K562 (cell line): ENCODE measurements around the gene TMEM116. TPM values are rescaled to one million over a fixed set of nuclear protein-coding genes. Genes with fewer than 3 reads are reported as not detected.

Source experiments
- ATAC-seq: fragments of 200-7000 bp; cut with Tn5 transposase; 3 replicates; pipeline ENCODE4 v1.9.1; 2020; ENCODE audit warnings: moderate library complexity
- BruUV-seq: library from RNA; stranded (reverse); fragments of 400-500 nt; replicated peaks from 2 replicates; lab custom pipeline; 2021; lab: Mats Ljungman, UMichigan
- CTCF ChIA-PET: fragments of 300-600 bp; formaldehyde crosslinking; extraction: SDS; loops from one replicate; lab custom pipeline; 2021; ENCODE audit warnings: low intra/inter-chr PET ratio; lab: Yijun Ruan, JAX
- POLR2A ChIA-PET: fragments of 300-600, 350-650 bp; sonication (Branson Sonifier 250); formaldehyde crosslinking; extraction: SDS; loops from one replicate; lab custom pipeline; 2021; ENCODE audit warnings: antibody characterized with exemption, inconsistent platforms; lab: Yijun Ruan, JAX
- DNase-seq, 4 experiments: peaks; one replicate each; pipeline versions ENCODE4 v3.0.0 to v3.0.0-alpha.2; 2011 to 2018; ENCODE audit warnings: low spot score in 3 of 4, mixed read lengths in 3 of 4; ENCODE audit errors: extremely low read depth in 1 of 4
- FAIRE-seq: peaks from 2 replicates; lab custom pipeline; 2011; peaks lifted over from hg19 to GRCh38; lab: Jason Lieb, UNC
- H2AFZ ChIP-seq: 2 replicates; pipeline ENCODE4 v1.6.0; 2011; ENCODE audit warnings: low read depth, low read length, control low read depth, inconsistent platforms
- H3K27ac ChIP-seq: fragments of 200-600 bp; 3 replicates; pipeline ENCODE4 v1.8.0; 2011; ENCODE audit warnings: low read depth, mild to moderate bottlenecking, control low read depth, inconsistent platforms, low read length, moderate library complexity, mixed read lengths; ENCODE audit errors: extremely low read depth
- H3K27me3 ChIP-seq, 2 experiments: fragments of 300-600 bp in 1 of 2; 2 replicates in 1 of 2; 3 replicates in 1 of 2; pipeline versions ENCODE4 v1.6.0 to v1.8.0; 2011; ENCODE audit warnings: inconsistent platforms in 2 of 2, low read length in 2 of 2, mild to moderate bottlenecking in 1 of 2, mixed read lengths in 1 of 2, moderate library complexity in 1 of 2; ENCODE audit not compliant: control insufficient read depth in 2 of 2, insufficient read depth in 2 of 2
- H3K36me3 ChIP-seq: fragments of 300-600 bp; 3 replicates; pipeline ENCODE4 v1.8.0; 2011; ENCODE audit warnings: mild to moderate bottlenecking, low read length, inconsistent platforms; ENCODE audit not compliant: control insufficient read depth, insufficient read depth
- H3K4me1 ChIP-seq, 2 experiments: fragments of 200-600 bp in 1 of 2; replicated peaks in 1 of 2; 2 replicates in 1 of 2; 3 replicates in 1 of 2; pipeline versions ENCODE4 v1.5.1 to v1.8.0; 2011; ENCODE audit warnings: inconsistent platforms in 2 of 2, low read length in 2 of 2, mild to moderate bottlenecking in 1 of 2, mixed read lengths in 1 of 2, moderate library complexity in 1 of 2; ENCODE audit not compliant: control insufficient read depth in 2 of 2, insufficient read depth in 2 of 2
- H3K4me2 ChIP-seq: 2 replicates; pipeline ENCODE4 v1.6.1; 2011; ENCODE audit warnings: low read length, control low read depth, inconsistent platforms, mixed read lengths; ENCODE audit not compliant: insufficient read depth
- H3K4me3 ChIP-seq: fragments of 200-600 bp; sonication (generic), shearing (Covaris generic); 2 replicates; pipeline ENCODE4 v1.5.1; 2016; ENCODE audit warnings: control low read depth, inconsistent platforms
- H3K79me2 ChIP-seq: fragments of 200-600 bp; 3 replicates; pipeline ENCODE4 v1.8.0; 2011; ENCODE audit warnings: low read length, inconsistent platforms; ENCODE audit not compliant: control insufficient read depth, insufficient read depth
- H3K9ac ChIP-seq, 2 experiments: 2 replicates each; pipeline versions ENCODE4 v1.6.0 to v1.6.1; 2011; ENCODE audit warnings: low read depth in 2 of 2, low read length in 2 of 2, control low read depth in 1 of 2, inconsistent platforms in 1 of 2, mild to moderate bottlenecking in 1 of 2, mixed read lengths in 1 of 2; ENCODE audit not compliant: insufficient read depth in 1 of 2
- H3K9me1 ChIP-seq: one replicate; pipeline ENCODE4 v1.6.0; 2011; ENCODE audit warnings: inconsistent platforms, mild to moderate bottlenecking, low read length, moderate library complexity; ENCODE audit not compliant: control insufficient read depth, insufficient read depth
- H3K9me3 ChIP-seq: replicated peaks from 2 replicates; pipeline ENCODE4 v1.5.1; 2011; ENCODE audit warnings: low read depth, low read length, inconsistent platforms; ENCODE audit not compliant: control insufficient read depth, insufficient read depth
- H4K20me1 ChIP-seq: replicated peaks from 2 replicates; pipeline ENCODE4 v1.6.1; 2011; ENCODE audit warnings: low read length, inconsistent platforms, mixed read lengths; ENCODE audit not compliant: control insufficient read depth, insufficient read depth
- CGGBP1 ChIP-seq: fragments of 250-450 bp; sonication (Bioruptor Pico); IDR thresholded peaks from 2 replicates; pipeline ENCODE4 v1.9.0; 2021; ENCODE audit warnings: mild to moderate bottlenecking
- EGR1 ChIP-seq: fragments of 450-650 bp; conservative IDR thresholded peaks from 2 replicates; pipeline ENCODE4 v1.6.1; 2017; ENCODE audit warnings: mild to moderate bottlenecking
- FOXK2 ChIP-seq, 2 experiments: fragments of 450-650 bp; IDR thresholded peaks in 1 of 2; conservative IDR thresholded peaks in 1 of 2; 2 replicates each; pipeline ENCODE4 v1.6.1; 2016; ENCODE audit warnings: low read depth in 2 of 2, mild to moderate bottlenecking in 1 of 2
- FOXP4 ChIP-seq: sonication (generic); formaldehyde crosslinking; IDR thresholded peaks from 2 replicates; pipeline ENCODE4 v1.8.0; 2022; ENCODE audit warnings: mild to moderate bottlenecking, missing genetic modification reagents, borderline replicate concordance
- GABPB1 ChIP-seq: sonication (generic); formaldehyde crosslinking; IDR thresholded peaks from 2 replicates; pipeline ENCODE4 v1.8.0; 2022; ENCODE audit warnings: mild to moderate bottlenecking, missing genetic modification reagents
- GABPB2 ChIP-seq: fragments of 250-450 bp; sonication (Bioruptor Pico); conservative IDR thresholded peaks from 2 replicates; pipeline ENCODE4 v1.5.1; 2021; ENCODE audit warnings: mild to moderate bottlenecking
- NR2C2 ChIP-seq, 2 experiments: fragments of 200-800 bp in 1 of 2; sonication (Bioruptor generic) in 1 of 2; sonication (generic) in 1 of 2; formaldehyde crosslinking in 1 of 2; IDR thresholded peaks; 2 replicates each; pipeline versions ENCODE4 v1.6.1 to v1.8.0; 2016 to 2022; ENCODE audit warnings: mild to moderate bottlenecking in 1 of 2, missing compliant biosample characterization in 1 of 2, missing genetic modification characterization in 1 of 2, missing genetic modification reagents in 1 of 2
- RAD21 ChIP-seq, 2 experiments: fragments of 250-450 bp in 1 of 2; fragments of 450-650 bp in 1 of 2; sonication (Bioruptor Pico) in 1 of 2; formaldehyde crosslinking in 1 of 2; IDR thresholded peaks in 1 of 2; conservative IDR thresholded peaks in 1 of 2; 2 replicates each; pipeline versions ENCODE4 v1.4.0 to v1.8.0; 2020 to 2022; ENCODE audit warnings: mild to moderate bottlenecking in 2 of 2, moderate library complexity in 1 of 2
- RBFOX2 ChIP-seq: fragments of 200-400 bp; formaldehyde crosslinking; IDR thresholded peaks from 2 replicates; pipeline ENCODE4 v1.6.1; 2017; ENCODE audit warnings: low read depth, mild to moderate bottlenecking, low read length, moderate library complexity
- TFAP4 ChIP-seq: sonication (generic); formaldehyde crosslinking; IDR thresholded peaks from 2 replicates; pipeline ENCODE4 v1.8.0; 2022; ENCODE audit warnings: missing genetic modification reagents, mild to moderate bottlenecking, moderate library complexity, borderline replicate concordance
- ZBTB11 ChIP-seq, 3 experiments: fragments of 200-800 bp in 1 of 3; fragments of 250-450 bp in 1 of 3; fragments of 450-650 bp in 1 of 3; sonication (Bioruptor Pico) in 1 of 3; sonication (Bioruptor generic) in 1 of 3; formaldehyde crosslinking in 1 of 3; IDR thresholded peaks; 2 replicates each; pipeline versions ENCODE4 v1.6.1 to v1.8.0; 2016 to 2022; ENCODE audit warnings: mild to moderate bottlenecking in 2 of 3, missing genetic modification characterization in 2 of 3, missing compliant biosample characterization in 1 of 3, moderate library complexity in 1 of 3
- ZC3H4 ChIP-seq: sonication (generic); formaldehyde crosslinking; IDR thresholded peaks from 2 replicates; pipeline ENCODE4 v1.9.0; 2021; ENCODE audit warnings: missing genetic modification reagents, borderline replicate concordance
- ZKSCAN1 ChIP-seq: fragments of 150-350 bp; IDR thresholded peaks from 2 replicates; pipeline ENCODE4 v1.6.1; 2016; ENCODE audit warnings: low read depth, low read length
- ZNF347 ChIP-seq: fragments of 450-650 bp; formaldehyde crosslinking; IDR thresholded peaks from 2 replicates; pipeline ENCODE4 v1.4.0; 2020; ENCODE audit warnings: low read depth, mild to moderate bottlenecking, moderate library complexity
- ZNF785 ChIP-seq: fragments of 250-450 bp; sonication (Bioruptor Pico); IDR thresholded peaks from 2 replicates; pipeline ENCODE4 v1.4.0; 2020; ENCODE audit warnings: mild to moderate bottlenecking
- WGBS: fragments of 100-300 bp; shearing (Covaris generic); methylation state at CpG from one replicate; pipeline ENCODE4 v1.1.6; 2016; ENCODE audit warnings: low coverage, mixed read lengths; ENCODE audit not compliant: insufficient coverage; ENCODE audit errors: missing lambda C conversion rate; 5-methylcytosine and 5-hydroxymethylcytosine counted together
- in situ Hi-C: fragments of 300-500 bp; cut with MboI; formaldehyde crosslinking; loops from 4 replicates; pipeline ENCODE4 v1.15.0; 2018; ENCODE audit warnings: inconsistent platforms, mixed read lengths
- intact Hi-C: fragments of 100-400 bp; cut with micrococcal nuclease; formaldehyde crosslinking; loops from 2 replicates; pipeline ENCODE4 v1.14.2; 2022
- polyA plus RNA-seq, 8 experiments: library from polyadenylated mRNA; depleted of rRNA in 4 of 8; stranded (reverse) in 5 of 8; unstranded in 3 of 8; fragments of >200 nt; fragmentation: Nextera tagmentation in 2 of 8; fragmentation: Illumina TruSeq in 1 of 8; extraction: Ambion mirVana in 2 of 8; extraction: Trizol in 1 of 8; gene quantifications; 2 replicates each; pipeline versions ENCODE4 v1.2.1 to v1.2.3, GENCODE V29; 2011 to 2014; ENCODE audit warnings: inconsistent platforms in 1 of 8, missing spikeins in 1 of 8
- total RNA-seq, 7 experiments: library from RNA; depleted of rRNA in 6 of 7; stranded (reverse); fragments of >200 nt in 6 of 7; fragmentation: Illumina TruSeq in 2 of 7; extraction: Trizol in 2 of 7; gene quantifications; 2 replicates each; pipeline versions ENCODE4 v1.2.1 to v1.2.3, GENCODE V29; 2011 to 2021; ENCODE audit warnings: low replicate concordance in 1 of 7

TMEM116 gene
- total and polyA plus RNA-seq, 9 of the 15 experiments (the other 6 are each of a cell fraction or from before 2014, with no cell fraction given) = 5.2 to 78.6 (median 13.9) TPM

- H3K36me3 ChIP-seq = peaks cover 90% of the 10 kb centered on the region
- no peak overlapping the region for H3K4me3 ChIP-seq
- H2AFZ ChIP-seq = no peak overlapping the region
- no peak for ATAC-seq
- H3K9me3 ChIP-seq = no peaks in the 10 kb centered on the region
- no peaks in the 10 kb centered on the region for H3K9me1 ChIP-seq
- CTCF ChIA-PET = no interaction called here
- no peaks in the 10 kb centered on the region for H4K20me1 ChIP-seq
- 95% methylated on average over 2 of the region's 2 CpGs for WGBS
- no peaks in the 10 kb centered on the region for H3K27me3 ChIP-seq
- POLR2A ChIA-PET = interaction anchor here (1.6 to 3.4 kb wide), 2 partner anchors 10 to 18 kb away, joined by 4 to 28 read pairs; partner anchors contain the start of genes ERP29 and TMEM116
- TF ChIP-seq FOXK2 (conservative IDR thresholded peaks at IDR 0.05 in 1 of 2, IDR thresholded peaks at IDR 0.05 in 1 of 2; ENCODE audit: low read depth in 2 of 2) = no peak
- no peak for TF ChIP-seq RAD21 (CRISPR knock-in tag; conservative IDR thresholded peaks at IDR 0.05 in 1 of 2, IDR thresholded peaks at IDR 0.05 in 1 of 2)
- TF ChIP-seq EGR1 = no peak
- TF ChIP-seq TFAP4 (CRISPR knock-in tag) = no peak
- TF ChIP-seq ZBTB11 (CRISPR knock-in tag; IDR thresholded peaks at IDR 0.05) = no peak
- TF ChIP-seq ZNF347 (CRISPR knock-in tag) = no peak
- TF ChIP-seq CGGBP1 (CRISPR knock-in tag) = no peak
- no peak for TF ChIP-seq RBFOX2
- no peak for TF ChIP-seq FOXP4
- TF ChIP-seq GABPB1 (CRISPR knock-in tag) = no peak
- no peak for TF ChIP-seq ZKSCAN1
- TF ChIP-seq ZC3H4 (CRISPR knock-in tag) = no peak
- TF ChIP-seq ZNF785 (CRISPR knock-in tag) = no peak
- no peak for TF ChIP-seq GABPB2
- TF ChIP-seq NR2C2 (CRISPR knock-in tag; IDR thresholded peaks at IDR 0.05) = no peak
- TF ChIP-seq NR2C2 (tag; IDR thresholded peaks at IDR 0.05) = no peak
- no peak overlapping the region for H3K27ac ChIP-seq
- H3K9ac ChIP-seq = no peak overlapping the region
- no peaks in the 10 kb centered on the region for H3K4me1 ChIP-seq
- in situ Hi-C loops (no loop called here), intact Hi-C loops (loop anchor here (5.0 kb wide), 1 partner anchor 204 kb away; no protein-coding TSS in a partner anchor)
- no peak for DNase-seq
- no peaks in the 10 kb centered on the region for H3K79me2 ChIP-seq
- no peak overlapping the region for H3K4me2 ChIP-seq
- no peak for FAIRE-seq
- BruUV-seq = no TSS peak
Measured at GRCh38 chr12:112031472-112031871, 18.5 kb upstream of the TMEM116 start.
